Ishikawa (cell line): ENCODE data around the gene GDE1.

Source experiments
- CEBPB ChIP-seq: IDR thresholded peaks from 2 replicates; pipeline ENCODE4 v1.6.1; 2012
- CREB1 ChIP-seq: IDR thresholded peaks from 2 replicates; pipeline ENCODE4 v1.6.1; 2012; ENCODE audit warnings: low read depth
- EGR1 ChIP-seq: IDR thresholded peaks from 2 replicates; pipeline ENCODE4 v1.6.1; 2012
- EP300 ChIP-seq: IDR thresholded peaks from 2 replicates; pipeline ENCODE4 v1.6.1; 2012; ENCODE audit warnings: borderline replicate concordance
- FOXM1 ChIP-seq: IDR thresholded peaks from 2 replicates; pipeline ENCODE4 v1.6.1; 2012; ENCODE audit warnings: low read depth, borderline replicate concordance
- NFIC ChIP-seq: IDR thresholded peaks from 2 replicates; pipeline ENCODE4 v1.6.1; 2012
- RAD21 ChIP-seq: IDR thresholded peaks from 2 replicates; pipeline ENCODE4 v1.6.1; 2012; ENCODE audit warnings: low read depth
- TAF1 ChIP-seq: IDR thresholded peaks from 2 replicates; pipeline ENCODE4 v1.6.1; 2012; ENCODE audit warnings: low read depth, mild to moderate bottlenecking
- TCF12 ChIP-seq: IDR thresholded peaks from 2 replicates; pipeline ENCODE4 v1.6.1; 2012; ENCODE audit warnings: low read depth
- TEAD4 ChIP-seq: IDR thresholded peaks from 2 replicates; pipeline ENCODE4 v1.6.1; 2012
- USF1 ChIP-seq: IDR thresholded peaks from 2 replicates; pipeline ENCODE4 v1.6.1; 2012
- YY1 ChIP-seq: IDR thresholded peaks from 2 replicates; pipeline ENCODE4 v1.6.1; 2012; ENCODE audit warnings: low read depth
- ZBTB7A ChIP-seq: IDR thresholded peaks from 2 replicates; pipeline ENCODE4 v1.6.1; 2012; ENCODE audit warnings: low read depth
- TF ChIP-seq, protein P1 (sequence below): IDR thresholded peaks from 2 replicates; pipeline ENCODE4 v1.6.1; 2012
- TF ChIP-seq, protein P2 (sequence below): IDR thresholded peaks from 2 replicates; pipeline ENCODE4 v1.6.1; 2012; ENCODE audit warnings: low read depth, mild to moderate bottlenecking

Gene GDE1

GRCh38 chr16:19559242-19559910, 37.5 kb upstream of the GDE1 start:
- TF ChIP-seq RAD21 = peak; percentile 65
- no peak for TF ChIP-seq TEAD4
- TF ChIP-seq, protein P1, sequence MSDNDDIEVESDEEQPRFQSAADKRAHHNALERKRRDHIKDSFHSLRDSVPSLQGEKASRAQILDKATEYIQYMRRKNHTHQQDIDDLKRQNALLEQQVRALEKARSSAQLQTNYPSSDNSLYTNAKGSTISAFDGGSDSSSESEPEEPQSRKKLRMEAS = no peak
- TF ChIP-seq, protein P2, sequence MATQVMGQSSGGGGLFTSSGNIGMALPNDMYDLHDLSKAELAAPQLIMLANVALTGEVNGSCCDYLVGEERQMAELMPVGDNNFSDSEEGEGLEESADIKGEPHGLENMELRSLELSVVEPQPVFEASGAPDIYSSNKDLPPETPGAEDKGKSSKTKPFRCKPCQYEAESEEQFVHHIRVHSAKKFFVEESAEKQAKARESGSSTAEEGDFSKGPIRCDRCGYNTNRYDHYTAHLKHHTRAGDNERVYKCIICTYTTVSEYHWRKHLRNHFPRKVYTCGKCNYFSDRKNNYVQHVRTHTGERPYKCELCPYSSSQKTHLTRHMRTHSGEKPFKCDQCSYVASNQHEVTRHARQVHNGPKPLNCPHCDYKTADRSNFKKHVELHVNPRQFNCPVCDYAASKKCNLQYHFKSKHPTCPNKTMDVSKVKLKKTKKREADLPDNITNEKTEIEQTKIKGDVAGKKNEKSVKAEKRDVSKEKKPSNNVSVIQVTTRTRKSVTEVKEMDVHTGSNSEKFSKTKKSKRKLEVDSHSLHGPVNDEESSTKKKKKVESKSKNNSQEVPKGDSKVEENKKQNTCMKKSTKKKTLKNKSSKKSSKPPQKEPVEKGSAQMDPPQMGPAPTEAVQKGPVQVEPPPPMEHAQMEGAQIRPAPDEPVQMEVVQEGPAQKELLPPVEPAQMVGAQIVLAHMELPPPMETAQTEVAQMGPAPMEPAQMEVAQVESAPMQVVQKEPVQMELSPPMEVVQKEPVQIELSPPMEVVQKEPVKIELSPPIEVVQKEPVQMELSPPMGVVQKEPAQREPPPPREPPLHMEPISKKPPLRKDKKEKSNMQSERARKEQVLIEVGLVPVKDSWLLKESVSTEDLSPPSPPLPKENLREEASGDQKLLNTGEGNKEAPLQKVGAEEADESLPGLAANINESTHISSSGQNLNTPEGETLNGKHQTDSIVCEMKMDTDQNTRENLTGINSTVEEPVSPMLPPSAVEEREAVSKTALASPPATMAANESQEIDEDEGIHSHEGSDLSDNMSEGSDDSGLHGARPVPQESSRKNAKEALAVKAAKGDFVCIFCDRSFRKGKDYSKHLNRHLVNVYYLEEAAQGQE = no peak
- no peak for TF ChIP-seq NFIC

GRCh38 chr16:19555938-19556771, 34.3 kb upstream of the GDE1 start:
- TF ChIP-seq, protein P1 = no peak
- TF ChIP-seq YY1 = 0 out of 2 replicates have a peak, but pooled peaks have one; percentile 43

DNA sequence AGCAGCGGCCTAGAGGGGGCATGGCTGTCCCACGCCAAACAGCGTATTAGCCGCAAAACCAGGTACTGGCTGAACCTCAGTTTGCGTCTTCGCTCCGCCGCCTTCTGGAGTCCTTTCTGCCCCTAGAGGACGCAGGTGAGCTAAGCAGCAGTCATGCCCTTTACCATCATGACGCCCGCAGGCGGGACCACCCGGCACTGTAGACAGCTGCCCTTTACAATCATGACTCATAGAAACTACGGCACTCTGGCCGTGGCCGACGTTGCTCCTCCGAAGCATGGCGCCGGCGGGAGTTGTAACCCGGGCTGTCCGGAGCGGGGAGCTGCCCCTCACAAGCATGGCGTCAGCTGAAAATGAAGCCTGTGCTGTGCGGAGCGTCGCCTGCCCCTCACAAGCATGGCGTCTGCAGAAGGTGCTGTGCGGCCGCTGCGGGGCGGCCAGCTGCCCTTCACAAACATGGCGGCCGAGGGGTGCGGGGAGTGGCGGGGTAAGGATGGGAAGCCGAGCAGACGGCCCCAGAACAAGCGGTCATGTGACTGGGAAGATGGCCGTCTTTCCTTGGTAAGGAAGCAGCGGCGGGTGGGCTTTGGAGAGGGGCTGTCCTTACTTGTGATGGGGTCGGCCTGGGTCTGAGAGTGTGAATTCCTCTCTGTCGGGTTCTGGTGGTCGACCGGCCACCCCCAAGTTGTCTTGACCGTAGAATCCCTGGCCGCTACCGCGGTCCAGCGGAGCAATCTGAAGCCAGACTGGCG, 33.5 kb upstream of the GDE1 start, which contains the start of gene VPS35L:
TSS of gene VPS35L (plus strand) at position 518 of the 752 bp plus-strand sequence. CDS start at position 545, 27 bp downstream.
- TF ChIP-seq EGR1 = peak; percentile 95
- TF ChIP-seq CREB1 = peak; percentile 33; the same call in 1 of the 2 replicates
- no peak; the same call in 1 of the 2 replicates for TF ChIP-seq NFIC
- no peak; the same call in 1 of the 2 replicates for TF ChIP-seq TAF1
- TF ChIP-seq TEAD4 = no peak
- TF ChIP-seq YY1 = peak; percentile 100
- TF ChIP-seq EP300 = no peak
- TF ChIP-seq RAD21 = peak; percentile 27; the same call in 1 of the 2 replicates
- no peak for TF ChIP-seq CEBPB
- TF ChIP-seq, protein P2 = 0 out of 2 replicates have a peak, but pooled peaks have one; percentile 14
- peak; percentile 79 for TF ChIP-seq USF1
- peak; percentile 12; the same call in 1 of the 2 replicates for TF ChIP-seq TCF12
- TF ChIP-seq, protein P1 = peak; percentile 72; the same call in 1 of the 2 replicates
- TF ChIP-seq ZBTB7A = peak; percentile 25; the same call in 1 of the 2 replicates
- no peak for TF ChIP-seq FOXM1

DNA sequence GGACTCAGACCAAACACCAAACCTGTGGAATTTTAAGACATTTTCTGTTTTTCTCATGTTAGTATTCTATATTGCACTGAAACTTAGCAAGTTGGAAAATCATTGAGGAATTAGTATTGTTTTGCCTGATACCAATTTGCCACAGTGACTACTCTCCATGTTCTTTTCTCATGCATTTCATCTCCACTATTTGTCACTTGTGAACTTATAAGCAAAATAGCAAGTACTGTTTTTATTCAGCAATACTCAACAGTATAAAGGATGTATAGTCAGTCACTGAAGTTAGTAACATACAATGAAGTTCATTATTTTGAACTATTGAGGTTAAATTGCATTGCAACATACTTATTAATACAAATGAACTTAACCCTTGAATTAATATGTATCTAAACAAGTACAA, 27.8 kb upstream of the GDE1 start:
- TF ChIP-seq, protein P2 = no peak
- TF ChIP-seq ZBTB7A (no peak), TCF12 (no peak), TEAD4 (no peak), RAD21 (no peak), YY1 (no peak), CEBPB (no peak), CREB1 (no peak), TAF1 (no peak), USF1 (no peak), EGR1 (no peak)
- TF ChIP-seq, protein P1 = no peak
